Measurements from ENCODE around the gene IFI44L.

IFI44L gene

DNA sequence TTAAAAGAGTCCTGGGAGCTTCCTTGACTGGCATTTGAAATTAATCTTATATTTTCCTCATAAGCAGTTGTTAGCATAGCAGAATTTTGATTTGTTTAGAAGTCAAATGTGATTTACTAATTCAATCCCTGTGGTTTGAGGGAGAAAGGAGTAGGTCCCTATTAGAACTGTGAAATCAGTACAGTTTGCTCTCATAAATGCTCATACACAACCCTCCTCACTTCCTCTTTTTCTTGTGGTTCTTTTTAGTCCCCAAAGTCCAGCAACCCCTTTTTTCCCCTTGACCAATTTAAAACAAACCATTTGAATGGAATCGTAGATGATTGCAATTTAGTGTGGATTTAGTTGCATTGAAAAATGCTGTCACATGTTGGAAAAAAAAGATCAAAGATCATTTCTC is 20.2 kb downstream of the IFI44L start:
- no peak for DNase-seq

DNA sequence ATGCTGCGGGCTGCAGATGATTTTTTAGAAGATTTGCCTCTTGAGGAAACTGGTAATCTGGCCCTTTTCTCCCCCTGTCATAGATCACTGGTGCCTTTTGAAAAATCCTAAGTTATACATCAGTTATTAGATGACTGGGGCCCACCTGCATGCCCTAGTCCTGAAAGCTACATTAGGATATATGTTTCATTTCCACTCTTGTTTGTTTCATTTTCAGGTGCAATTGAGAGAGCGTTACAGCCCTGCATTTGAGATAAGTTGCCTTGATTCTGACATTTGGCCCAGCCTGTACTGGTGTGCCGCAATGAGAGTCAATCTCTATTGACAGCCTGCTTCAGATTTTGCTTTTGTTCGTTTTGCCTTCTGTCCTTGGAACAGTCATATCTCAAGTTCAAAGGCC is 21.3 kb downstream of the IFI44L start:
- DNase-seq: no peak

DNA sequence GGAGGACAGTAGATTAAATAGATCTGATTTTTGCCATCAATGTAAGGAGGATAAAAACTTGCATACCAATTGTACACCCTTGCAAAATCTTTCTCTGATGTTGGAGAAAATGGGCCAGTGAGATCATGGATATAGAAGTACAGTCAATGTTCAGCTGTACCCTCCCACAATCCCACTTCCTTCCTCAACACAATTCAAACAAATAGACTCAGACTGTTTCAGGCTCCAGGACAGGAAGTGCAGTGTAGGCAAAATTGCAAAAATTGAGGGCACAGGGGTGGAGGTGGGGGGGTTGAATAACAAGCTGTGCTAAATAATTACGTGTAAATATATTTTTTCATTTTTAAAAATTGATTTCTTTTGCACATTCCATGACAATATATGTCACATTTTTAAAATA is 25.5 kb downstream of the IFI44L start:
- DNase-seq: no peak

DNA sequence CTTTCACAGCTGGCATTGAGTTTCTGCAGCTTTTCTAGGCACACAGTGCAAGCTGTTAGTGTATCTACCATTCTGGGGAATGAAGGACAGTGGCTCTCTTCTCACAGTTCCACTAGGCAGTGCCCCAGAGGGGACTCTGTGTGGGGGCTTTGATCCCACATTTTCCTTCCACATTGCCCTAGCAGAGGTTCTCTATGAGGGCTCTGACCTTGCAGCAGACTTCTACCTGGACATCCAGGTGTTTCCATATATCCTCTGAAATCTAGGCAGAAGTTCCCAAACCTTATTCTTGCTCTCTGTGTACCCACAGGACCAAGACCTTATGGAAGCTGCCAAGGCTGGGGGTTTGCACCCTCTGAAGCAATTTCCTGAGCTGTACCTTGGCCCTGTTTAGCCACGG is 27.0 kb downstream of the IFI44L start:
- no peak for DNase-seq

DNA sequence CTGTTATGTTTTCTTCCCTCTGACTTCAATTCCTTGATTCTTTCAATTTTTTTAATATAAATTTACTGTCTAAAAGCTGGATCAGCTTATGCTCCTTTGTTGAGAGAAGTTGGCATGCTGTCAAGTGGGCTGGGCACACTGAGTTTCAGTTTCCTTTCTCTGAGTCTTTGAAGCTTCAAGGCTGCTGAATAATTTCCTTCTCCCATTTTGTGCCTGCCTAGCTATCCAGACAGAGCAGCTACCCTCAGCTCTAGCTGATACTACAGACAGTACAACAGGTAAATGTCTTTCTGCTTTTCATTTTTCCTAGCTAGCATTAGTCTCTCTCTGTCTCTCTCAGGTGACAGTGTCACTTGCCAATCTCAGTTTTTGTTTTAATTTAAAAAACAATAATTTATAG is 29.4 kb downstream of the IFI44L start, which contains the start of gene IFI44:
IFI44 (plus strand) TSS at position 204 of the 400 bp plus-strand sequence. CDS start 365 bp downstream, outside the sequence.
- peak in 33 of 51 donors; percentile 5 to 69 (median 43) for DNase-seq

DNA sequence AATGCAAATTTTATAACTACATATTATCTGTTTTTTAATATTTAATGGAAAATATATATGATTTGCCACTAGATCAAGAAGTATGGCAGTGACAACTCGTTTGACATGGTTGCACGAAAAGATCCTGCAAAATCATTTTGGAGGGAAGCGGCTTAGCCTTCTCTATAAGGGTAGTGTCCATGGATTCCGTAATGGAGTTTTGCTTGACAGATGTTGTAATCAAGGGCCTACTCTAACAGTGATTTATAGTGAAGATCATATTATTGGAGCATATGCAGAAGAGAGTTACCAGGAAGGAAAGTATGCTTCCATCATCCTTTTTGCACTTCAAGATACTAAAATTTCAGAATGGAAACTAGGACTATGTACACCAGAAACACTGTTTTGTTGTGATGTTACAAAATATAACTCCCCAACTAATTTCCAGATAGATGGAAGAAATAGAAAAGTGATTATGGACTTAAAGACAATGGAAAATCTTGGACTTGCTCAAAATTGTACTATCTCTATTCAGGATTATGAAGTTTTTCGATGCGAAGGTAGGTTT is 29.9 kb downstream of the IFI44L start:
- no peak for DNase-seq

DNA sequence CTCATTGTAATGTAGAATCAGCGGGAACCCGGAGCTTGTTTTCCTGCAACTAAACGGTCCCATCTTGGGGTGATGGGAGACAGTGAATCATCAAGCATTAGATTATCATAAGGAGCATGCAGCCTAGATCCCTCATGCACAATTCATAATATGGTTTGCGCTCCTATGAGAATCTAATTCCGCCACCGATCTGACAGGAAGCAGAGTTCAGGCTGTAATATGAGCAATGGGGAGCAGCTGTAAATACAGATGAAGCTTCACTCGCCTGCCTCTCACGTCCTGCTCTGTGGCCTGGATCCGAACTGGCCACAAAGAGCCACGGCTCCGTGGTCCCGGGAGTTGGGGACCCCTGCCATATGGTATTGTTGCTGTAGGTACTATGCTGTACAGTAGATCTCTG is 31.0 kb downstream of the IFI44L start:
- peak in 4 of 51 donors; percentile 3 to 26 (median 7) for DNase-seq

DNA sequence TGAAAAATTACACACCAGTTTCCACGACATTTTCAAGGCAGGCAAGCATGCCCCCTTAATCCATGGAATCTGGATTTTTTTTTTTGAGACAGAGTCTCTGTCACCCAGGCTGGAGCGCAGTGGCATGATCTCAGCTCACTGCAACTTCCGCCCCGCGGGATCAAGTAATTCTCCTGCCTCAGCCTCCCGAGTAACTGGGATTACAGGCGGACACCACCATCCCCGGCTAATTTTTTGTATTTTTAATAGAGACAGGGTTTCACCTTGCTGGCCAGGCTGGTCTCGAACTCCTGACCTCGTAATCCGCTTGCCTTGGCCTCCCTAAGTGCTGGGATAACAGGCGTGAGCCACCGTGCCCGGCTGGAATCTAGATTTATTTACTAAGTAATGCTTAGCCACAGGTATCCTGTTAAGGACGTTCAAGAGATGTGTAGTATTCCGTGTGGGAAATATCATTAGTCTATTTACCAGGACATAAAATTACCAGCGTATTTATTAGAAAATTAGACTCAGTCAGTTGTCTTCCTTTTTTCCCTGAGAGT is 31.8 kb downstream of the IFI44L start:
- no peak for DNase-seq

DNA sequence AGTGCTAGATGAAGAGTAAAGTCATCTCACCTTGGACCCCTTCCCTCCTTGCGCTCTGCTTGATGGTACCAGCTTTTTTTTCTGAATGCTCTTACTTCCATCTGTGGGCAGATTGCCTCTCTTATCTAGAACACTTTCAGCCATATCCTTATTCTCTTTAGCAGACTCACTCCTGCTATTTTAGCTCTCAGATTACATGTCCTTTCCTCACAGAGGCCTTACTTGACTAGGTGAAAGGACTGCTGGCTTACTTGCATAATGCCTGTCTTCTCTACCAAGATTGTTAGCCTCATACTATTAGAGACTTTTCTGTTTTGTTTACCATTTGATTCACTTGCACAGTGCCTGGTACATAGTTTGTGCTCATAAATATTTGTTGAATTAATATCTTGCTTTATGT is 38.7 kb downstream of the IFI44L start:
- no peak for DNase-seq

DNA sequence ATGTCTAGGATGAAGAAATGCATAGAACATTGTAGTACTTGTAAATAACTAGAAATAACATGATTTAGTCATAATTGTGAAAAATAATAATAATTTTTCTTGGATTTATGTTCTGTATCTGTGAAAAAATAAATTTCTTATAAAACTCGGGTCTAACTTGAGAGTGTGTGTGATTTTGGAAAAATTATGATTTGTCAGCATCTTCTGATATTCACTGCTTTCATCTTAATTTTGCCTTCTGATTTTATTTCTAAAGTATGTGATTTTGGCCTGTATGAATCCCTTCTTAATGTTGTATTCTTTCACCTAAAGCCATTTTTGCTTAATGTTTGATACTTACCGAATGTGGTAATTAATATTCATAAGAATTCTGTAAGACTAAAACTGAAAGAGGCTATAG is 43.7 kb downstream of the IFI44L start:
- no peak for DNase-seq

DNA sequence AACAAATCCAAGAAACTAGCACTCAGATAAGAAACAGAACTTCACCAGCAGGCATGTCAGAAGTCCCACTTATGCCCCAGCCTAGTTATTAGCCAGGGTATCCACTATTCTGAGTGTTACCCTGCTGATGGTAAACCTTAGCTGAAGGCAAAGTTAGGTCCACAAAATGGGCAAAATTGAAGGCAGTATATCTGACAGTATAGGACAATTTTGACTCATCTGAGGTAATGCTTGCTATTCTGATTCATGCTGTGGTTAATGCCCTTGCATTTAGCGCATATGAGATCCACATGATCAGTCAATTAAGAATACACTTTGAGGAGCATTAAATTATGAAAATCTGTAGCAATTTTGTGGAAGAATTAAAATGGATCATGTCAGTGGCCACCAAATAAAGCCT is 44.5 kb downstream of the IFI44L start:
- DNase-seq: no peak

DNA sequence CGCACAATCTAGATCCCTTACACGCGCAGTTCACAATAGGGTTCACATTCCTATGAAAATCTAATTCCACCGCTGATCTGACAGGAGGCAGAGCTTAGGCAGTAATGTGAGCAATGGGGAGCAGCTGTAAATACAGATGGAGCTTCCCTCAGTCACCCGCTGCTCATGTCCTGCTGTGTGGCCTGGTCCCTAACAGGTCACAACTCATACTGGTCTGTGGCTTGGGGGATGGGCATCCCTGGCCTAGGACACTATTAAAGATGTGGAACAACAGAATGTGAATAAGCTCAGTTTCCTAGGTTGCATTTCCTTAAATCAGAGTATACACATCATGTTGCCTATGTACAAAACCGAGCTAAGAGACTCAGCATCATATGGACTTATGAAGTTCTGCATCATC is 45.6 kb downstream of the IFI44L start:
- no peak for DNase-seq

DNA sequence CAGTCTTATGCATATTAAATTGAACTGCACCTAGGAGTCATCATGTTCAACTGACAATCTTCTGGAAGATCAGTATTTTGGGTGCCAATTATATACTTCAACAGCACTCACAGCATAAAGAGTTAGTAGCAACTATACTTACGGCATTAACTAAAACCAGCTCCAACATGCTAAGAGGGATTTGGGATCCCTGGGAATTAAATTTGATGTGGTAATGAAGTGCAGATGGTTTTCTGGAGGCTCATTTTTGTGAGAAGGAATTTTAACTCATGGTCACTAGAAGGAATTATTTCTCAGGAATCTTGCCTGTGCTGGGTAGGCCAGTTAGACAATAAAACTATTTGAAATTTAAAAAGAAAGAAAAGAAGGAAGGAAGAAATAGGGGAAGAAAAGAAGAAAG is 47.7 kb downstream of the IFI44L start:
- no peak for DNase-seq

DNA sequence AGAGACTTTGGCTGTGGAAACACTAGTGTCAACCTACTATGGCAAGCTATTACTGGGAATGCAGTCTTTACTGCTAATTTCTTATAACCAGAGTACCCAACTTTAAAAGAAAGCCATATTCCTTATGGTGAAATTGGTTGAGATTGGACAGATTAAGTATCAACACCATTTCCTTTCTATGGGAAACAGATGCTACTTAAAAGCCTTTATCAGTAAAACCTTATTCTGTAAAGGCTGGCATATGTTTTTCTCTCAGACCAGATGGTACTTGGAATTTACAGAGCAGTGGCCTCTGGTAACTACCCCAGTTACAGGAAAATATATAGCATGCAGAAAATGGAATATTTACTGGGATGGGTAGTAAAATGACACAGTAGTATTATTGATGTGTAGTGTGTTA is 48.2 kb downstream of the IFI44L start:
- no peak for DNase-seq

DNA sequence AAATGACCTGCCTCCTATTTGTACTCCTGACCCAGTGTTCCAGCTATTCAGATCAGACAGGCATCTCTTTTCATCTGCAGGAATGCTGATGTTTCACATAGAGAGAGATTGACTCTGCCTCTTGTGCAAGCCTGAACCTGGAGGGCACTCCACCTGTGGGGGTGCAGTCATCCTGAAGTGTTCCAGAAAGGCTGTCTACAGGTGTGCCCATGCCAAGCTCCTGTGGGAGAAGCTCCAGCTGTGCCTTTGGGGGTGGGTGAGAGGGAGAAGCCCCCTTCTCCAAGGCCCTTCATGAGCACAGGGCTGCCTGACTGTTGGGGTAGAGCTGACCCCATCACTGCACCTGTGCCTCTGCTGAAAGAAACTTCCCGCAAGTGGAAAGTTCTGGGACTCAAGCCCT is 52.2 kb downstream of the IFI44L start:
- DNase-seq: no peak

DNA sequence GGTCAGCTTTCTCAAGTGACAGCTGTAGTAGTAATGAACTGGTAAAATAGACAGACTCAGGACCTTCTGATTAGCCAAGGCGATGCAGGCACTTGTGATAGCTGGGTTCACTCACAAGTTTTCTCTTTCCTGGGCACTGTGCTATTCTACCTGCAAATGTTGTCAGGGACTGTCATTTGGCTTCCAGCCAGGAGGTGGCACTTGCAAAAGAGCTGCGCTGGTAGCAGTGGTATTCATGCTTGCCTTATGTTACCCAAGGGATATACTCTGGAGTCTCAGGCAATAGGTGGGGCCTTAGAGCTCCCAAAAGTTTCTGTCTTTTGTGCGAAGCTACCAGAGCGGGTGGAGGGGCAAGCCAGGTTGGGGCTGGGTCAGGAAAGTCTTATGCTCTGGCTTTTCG is 52.9 kb downstream of the IFI44L start:
- DNase-seq: no peak

DNA sequence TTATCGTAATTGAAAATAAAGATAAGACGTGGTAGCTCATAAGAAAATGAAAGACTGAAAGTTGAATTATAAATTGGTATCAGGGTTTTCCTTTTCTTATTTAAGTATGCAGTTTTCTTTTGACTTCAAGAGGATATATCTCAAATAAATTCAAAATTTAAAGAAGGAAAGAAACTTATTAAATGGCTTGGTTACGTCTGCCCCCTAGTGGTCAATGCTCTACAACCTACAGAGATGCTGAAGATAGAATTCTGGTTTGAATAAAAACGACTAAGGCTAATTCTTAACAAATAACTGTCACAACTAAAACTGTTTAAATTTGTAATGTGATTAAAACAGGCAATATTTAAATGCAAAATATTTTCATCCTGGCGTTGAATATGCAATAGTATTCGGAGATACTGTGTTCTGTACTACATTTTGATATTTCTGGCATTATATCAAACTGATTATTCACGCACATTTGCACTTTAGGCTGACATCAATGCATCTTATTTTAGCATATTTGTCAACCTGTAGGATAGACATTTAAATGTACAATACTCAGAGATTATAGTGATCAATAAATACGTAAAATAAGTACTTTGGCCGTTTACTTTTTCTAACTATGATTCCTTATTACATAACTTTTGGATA is 56.2 kb downstream of the IFI44L start:
- peak in 12 of 51 donors; percentile 1 to 72 (median 11) for DNase-seq

DNA sequence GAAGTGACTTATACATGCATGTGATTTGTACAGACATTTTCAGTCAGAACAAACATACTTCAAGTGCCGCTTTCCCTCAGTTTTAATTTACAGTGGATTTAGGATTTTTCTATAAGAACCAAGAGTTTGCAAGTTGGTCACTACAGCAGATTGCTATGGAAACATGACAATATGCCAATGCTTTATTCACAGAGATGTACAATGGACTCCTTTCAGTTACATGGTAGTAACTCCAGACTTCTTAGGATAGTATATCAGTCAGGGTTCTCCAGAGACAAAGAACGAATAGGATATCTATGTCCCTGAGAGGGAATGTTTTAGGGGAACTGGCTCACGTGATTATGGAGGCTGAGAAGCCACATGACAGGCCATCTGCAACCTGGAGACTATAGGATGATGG is 56.7 kb downstream of the IFI44L start:
- DNase-seq: no peak

DNA sequence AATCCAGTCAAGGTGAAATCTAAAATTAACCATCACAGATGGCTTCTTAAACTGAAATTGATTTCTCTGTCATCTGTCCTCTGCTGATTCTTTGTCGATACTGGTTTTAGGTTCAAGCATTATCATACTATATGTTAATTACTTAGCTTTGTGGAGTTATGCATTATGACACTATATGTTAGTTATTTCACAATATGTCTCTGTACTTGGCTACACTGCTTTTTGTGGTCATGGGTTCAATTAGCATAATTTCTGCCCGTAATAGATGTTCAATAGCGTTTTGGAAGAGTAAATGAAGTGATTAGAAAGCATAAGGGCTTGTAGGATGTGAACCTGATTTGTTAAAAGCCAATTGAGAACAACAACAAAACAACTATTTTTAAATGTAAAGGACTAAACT is 57.5 kb downstream of the IFI44L start:
- no peak for DNase-seq

DNA sequence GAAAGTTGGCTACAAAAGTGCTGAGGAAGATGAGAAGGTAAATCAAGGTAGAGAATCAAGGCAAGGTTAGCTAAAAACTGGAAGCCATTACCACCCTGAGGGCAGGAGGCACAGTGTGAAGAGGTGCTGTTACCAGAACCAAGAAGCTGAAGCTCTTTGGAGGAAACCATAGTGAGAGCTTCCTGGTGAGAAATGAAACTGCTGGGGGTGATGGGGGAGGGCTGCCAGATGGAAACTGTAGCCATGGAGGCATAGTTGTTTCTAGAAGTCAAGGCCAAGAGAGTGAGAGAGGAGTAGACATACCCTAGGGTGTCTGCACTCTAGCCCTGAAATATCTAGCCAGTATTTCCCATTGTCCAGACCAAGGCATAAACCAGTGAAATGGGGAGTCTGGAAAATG is 58.1 kb downstream of the IFI44L start:
- no peak for DNase-seq

DNA sequence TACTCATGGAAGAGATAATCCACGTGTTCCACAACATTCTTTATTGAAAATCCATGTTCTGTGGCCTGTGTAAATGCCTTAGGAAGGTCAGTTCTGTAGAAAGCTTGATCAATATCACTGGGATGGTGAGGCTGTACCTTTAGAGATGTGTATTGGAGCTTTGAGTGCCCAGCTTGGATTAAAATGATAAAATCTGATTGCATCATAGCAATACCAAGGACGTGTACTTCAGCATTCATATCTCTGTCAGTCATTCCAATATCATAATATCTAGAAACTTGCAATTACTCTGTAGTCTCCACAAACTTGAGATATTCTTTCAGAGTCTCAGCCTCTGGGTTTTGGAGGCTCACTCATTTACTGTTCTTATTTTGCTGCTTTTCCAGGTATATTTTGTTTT is 61.0 kb downstream of the IFI44L start:
- no peak for DNase-seq

DNA sequence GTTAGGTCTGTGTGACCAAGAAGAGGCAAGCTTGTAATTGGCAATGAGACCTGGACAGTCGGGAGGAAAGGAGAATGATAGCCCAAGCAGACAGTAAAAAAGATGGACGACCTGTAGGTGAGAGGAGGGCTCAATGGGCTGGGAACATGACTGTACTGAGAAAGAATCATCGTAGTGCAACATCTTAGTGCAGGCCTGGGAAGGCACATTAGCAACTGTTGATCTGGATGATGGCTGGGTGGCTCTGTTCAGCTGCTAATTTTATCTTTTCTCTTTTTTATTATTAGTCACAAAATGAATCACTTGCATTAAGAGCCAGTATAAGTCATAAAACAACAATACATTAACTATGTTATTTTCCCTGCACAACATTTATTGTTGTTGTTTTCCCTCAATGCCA is 62.2 kb downstream of the IFI44L start:
- no peak for DNase-seq

DNA sequence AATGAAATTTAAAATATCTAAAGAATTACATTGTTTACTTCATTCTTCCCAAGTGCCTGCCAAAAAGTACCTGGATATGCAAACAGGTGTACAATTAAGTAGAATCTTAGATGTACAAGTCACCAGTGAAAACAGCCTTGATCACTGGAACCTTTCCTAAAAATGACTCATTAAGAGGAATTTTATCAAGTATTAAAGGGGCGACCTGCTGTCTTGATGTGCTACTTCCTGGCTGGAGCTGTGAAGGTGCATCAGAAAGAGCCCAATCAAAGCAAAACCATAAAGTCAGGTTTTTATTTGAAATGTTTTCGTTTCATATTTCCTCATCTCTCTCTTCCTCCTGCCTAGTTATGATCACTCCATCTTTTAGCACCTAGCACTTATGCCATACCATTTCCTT is 62.8 kb downstream of the IFI44L start:
- no peak for DNase-seq

DNA sequence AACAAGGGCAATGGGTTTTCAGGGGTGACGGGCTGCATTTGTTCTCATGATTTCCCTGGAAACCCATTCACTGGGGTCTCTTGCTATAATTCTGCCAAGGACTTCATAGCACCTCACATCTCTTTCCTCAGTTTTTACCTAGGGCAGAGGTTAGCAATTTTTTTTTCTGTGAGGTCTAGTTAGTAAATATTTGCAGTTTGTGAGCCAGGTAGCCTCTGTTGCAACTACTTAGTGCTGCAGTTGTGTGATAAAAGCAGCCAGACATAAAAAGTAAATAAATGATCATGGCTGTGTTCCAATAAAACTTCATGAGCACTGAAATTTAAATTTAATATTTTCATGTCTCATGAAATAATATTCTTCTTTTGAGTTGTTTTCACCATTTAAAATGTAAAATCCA is 67.1 kb downstream of the IFI44L start:
- no peak for DNase-seq
